CD4-positive, CD25-positive, alpha-beta regulatory T cell (primary cell): Measurements from ENCODE around the gene ITGAX. TPM values are rescaled to one million over a fixed set of nuclear protein-coding genes. Genes with fewer than 3 reads are reported as not detected.
"Not testable (repeated sequence)": the region's sequence is repeated elsewhere in the genome, so short reads cannot be mapped to it uniquely, and the experiment has no call there.

Experiments
- ATAC-seq, 2 donors: fragments of 150-1000 bp; cut with Tn5 transposase; one replicate each; pipeline ENCODE4 v1.10.0; 2021; ENCODE audit warnings: low read depth in 2 of 2, moderate number of reproducible peaks in 2 of 2, moderate library complexity in 1 of 2
- DNase-seq, 3 donors: peaks; one replicate each; pipeline versions ENCODE4 v3.0.0 to v3.0.0-alpha.2; 2012 to 2022; ENCODE audit warnings: mixed read lengths in 1 of 3
- H3K27ac ChIP-seq: one replicate; pipeline ENCODE4 v1.7.0; 2013; ENCODE audit warnings: mild to moderate bottlenecking, low read length; ENCODE audit not compliant: insufficient read depth, poor library complexity, severe bottlenecking
- H3K27me3 ChIP-seq: one replicate; pipeline ENCODE4 v1.7.0; 2013; ENCODE audit warnings: low read length; ENCODE audit not compliant: control insufficient read depth, insufficient read depth
- H3K36me3 ChIP-seq: one replicate; pipeline ENCODE4 v1.7.0; 2013; ENCODE audit warnings: mild to moderate bottlenecking, low read length, moderate library complexity; ENCODE audit not compliant: control insufficient read depth, insufficient read depth
- H3K4me1 ChIP-seq: 2 replicates; pipeline ENCODE4 v1.7.0; 2013; ENCODE audit warnings: mild to moderate bottlenecking, low read length; ENCODE audit not compliant: insufficient read depth, control insufficient read depth, poor library complexity, severe bottlenecking
- H3K4me3 ChIP-seq: one replicate; pipeline ENCODE4 v1.7.0; 2013; ENCODE audit warnings: low read depth, mild to moderate bottlenecking, low read length, moderate library complexity
- H3K9me3 ChIP-seq, 2 experiments: 1 replicate in 1 of 2; 2 replicates in 1 of 2; pipeline ENCODE4 v1.7.0; 2013; ENCODE audit warnings: low read length in 2 of 2, mild to moderate bottlenecking in 1 of 2, moderate library complexity in 1 of 2; ENCODE audit not compliant: control insufficient read depth in 2 of 2
- H3K27ac Mint-ChIP-seq, 3 donors: one replicate each; pipeline ENCODE4 v1.8.0; 2020 to 2022; ENCODE audit warnings: mild to moderate bottlenecking in 3 of 3, mixed read lengths in 3 of 3, moderate library complexity in 2 of 3
- H3K27me3 Mint-ChIP-seq: one replicate; pipeline ENCODE4 v1.8.0; 2022; ENCODE audit warnings: mild to moderate bottlenecking, mixed read lengths
- H3K36me3 Mint-ChIP-seq: one replicate; pipeline ENCODE4 v1.8.0; 2020; ENCODE audit warnings: mixed read lengths
- H3K4me1 Mint-ChIP-seq, 4 donors: one replicate each; pipeline ENCODE4 v1.8.0; 2020 to 2022; ENCODE audit warnings: mixed read lengths in 4 of 4, mild to moderate bottlenecking in 1 of 4
- H3K4me3 Mint-ChIP-seq, 4 donors: one replicate each; pipeline ENCODE4 v1.8.0; 2020 to 2022; ENCODE audit warnings: mild to moderate bottlenecking in 4 of 4, mixed read lengths in 4 of 4, moderate library complexity in 3 of 4
- H3K9me3 Mint-ChIP-seq, 7 donors: one replicate each; pipeline ENCODE4 v1.8.0; 2020 to 2022; ENCODE audit warnings: mixed read lengths in 7 of 7, mild to moderate bottlenecking in 3 of 7, moderate library complexity in 2 of 7
- polyA plus RNA-seq, 4 donors: library from polyadenylated mRNA; unstranded; fragments of 300-500 nt; fragmentation: Illumina TruSeq; gene quantifications; one replicate each; pipeline ENCODE4 v1.2.3, GENCODE V29; 2021
- total RNA-seq: library from RNA; stranded (reverse); gene quantifications from one replicate; pipeline ENCODE4 v1.2.3, GENCODE V29; 2022

ITGAX gene
- total and polyA plus RNA-seq, 5 donors from 2014 or later, result 0.47 to 1.9 TPM; not detected in 3

- peak in 2 of 3 donors; percentile 29 to 84 for DNase-seq
- no peaks in the 10 kb centered on the region for H3K9me3 ChIP-seq
- Mint-ChIP-seq H3K27me3 (peaks cover 44% of the 10 kb centered on the region), H3K4me3 (peak overlapping the region in 1 of 4 donors; percentile 51), H3K27ac (no peak overlapping the region), H3K4me1 (peaks cover 0 to 27% (median 9%) of the 10 kb centered on the region in 4 donors), H3K36me3 (peaks cover 3% of the 10 kb centered on the region), H3K9me3 (peaks cover 0 to 2% (median 0%) of the 10 kb centered on the region in 7 donors)
- H3K36me3 ChIP-seq, result no peaks in the 10 kb centered on the region
- no peak overlapping the region for H3K27ac ChIP-seq
- H3K4me1 ChIP-seq, result no peaks in the 10 kb centered on the region
- ATAC-seq, result peak; percentile 63 to 77
- no peaks in the 10 kb centered on the region for H3K27me3 ChIP-seq
- no peak overlapping the region for H3K4me3 ChIP-seq
These were observed 21.0 kb upstream of the ITGAX start for GRCh38 chr16:31333686-31334649.

- H3K27ac ChIP-seq, result no peak overlapping the region
- H3K27me3 ChIP-seq, result no peaks in the 10 kb centered on the region
- DNase-seq (no peak), ATAC-seq (no peak)
- H3K4me3 Mint-ChIP-seq, result no peak overlapping the region
- peaks cover 0 to 3% (median 0%) of the 10 kb centered on the region in 7 donors for H3K9me3 Mint-ChIP-seq
- H3K4me1 ChIP-seq, result no peaks in the 10 kb centered on the region
- peaks cover 3% of the 10 kb centered on the region for H3K36me3 Mint-ChIP-seq
- no peaks in the 10 kb centered on the region for H3K36me3 ChIP-seq
- H3K4me1 Mint-ChIP-seq, result peaks cover 0 to 31% (median 9%) of the 10 kb centered on the region in 4 donors
- H3K27me3 Mint-ChIP-seq, result peaks cover 39% of the 10 kb centered on the region
- H3K9me3 ChIP-seq, result no peaks in the 10 kb centered on the region
- no peak overlapping the region for H3K4me3 ChIP-seq
- no peak overlapping the region for H3K27ac Mint-ChIP-seq
These were observed 20.0 kb upstream of the ITGAX start for GRCh38 chr16:31334934-31335333.

- Mint-ChIP-seq H3K9me3 (peaks cover 0 to 3% (median 0%) of the 10 kb centered on the region in 7 donors), H3K4me3 (no peak overlapping the region), H3K27me3 (peaks cover 34% of the 10 kb centered on the region), H3K27ac (peak overlapping the region in 1 of 3 donors; percentile 95), H3K4me1 (peaks cover 0 to 31% (median 9%) of the 10 kb centered on the region in 4 donors), H3K36me3 (peaks cover 3% of the 10 kb centered on the region)
- ATAC-seq (no peak), DNase-seq (no peak)
- Histone ChIP-seq H3K4me1 (no peaks in the 10 kb centered on the region), H3K27ac (no peak overlapping the region), H3K4me3 (no peak overlapping the region), H3K36me3 (no peaks in the 10 kb centered on the region), H3K27me3 (no peaks in the 10 kb centered on the region), H3K9me3 (no peaks in the 10 kb centered on the region)
These were observed 19.5 kb upstream of the ITGAX start for GRCh38 chr16:31335431-31335830.

GRCh38 chr16:31338166-31338685, 16.8 kb upstream of the ITGAX start:
- Mint-ChIP-seq H3K27ac (peak overlapping the region in 1 of 3 donors; percentile 16), H3K4me3 (peak overlapping the region in 1 of 4 donors; percentile 16), H3K27me3 (peaks cover 21% of the 10 kb centered on the region), H3K4me1 (peaks cover 0 to 20% (median 6%) of the 10 kb centered on the region in 4 donors)
- H3K9me3 ChIP-seq, H3K4me3 ChIP-seq, H3K36me3 Mint-ChIP-seq, H3K9me3 Mint-ChIP-seq, H3K36me3 ChIP-seq, DNase-seq, ATAC-seq, H3K4me1 ChIP-seq, H3K27me3 ChIP-seq, H3K27ac ChIP-seq: not testable (repeated sequence)

- H3K36me3 ChIP-seq, result no peaks in the 10 kb centered on the region
- Mint-ChIP-seq H3K9me3 (peaks cover 0 to 4% (median 0%) of the 10 kb centered on the region in 7 donors), H3K4me3 (peak overlapping the region in 1 of 4 donors; percentile 33), H3K36me3 (no peaks in the 10 kb centered on the region), H3K27me3 (peaks cover 4% of the 10 kb centered on the region), H3K27ac (no peak overlapping the region), H3K4me1 (no peaks in the 10 kb centered on the region)
- DNase-seq, result no peak
- H3K4me1 ChIP-seq, result no peaks in the 10 kb centered on the region
- no peak overlapping the region for H3K4me3 ChIP-seq
- no peaks in the 10 kb centered on the region for H3K9me3 ChIP-seq
- no peaks in the 10 kb centered on the region for H3K27me3 ChIP-seq
- H3K27ac ChIP-seq, result no peak overlapping the region
- no peak for ATAC-seq
These were observed 10.3 kb upstream of the ITGAX start for GRCh38 chr16:31344712-31345111.

GRCh38 chr16:31347445-31347844, 7.5 kb upstream of the ITGAX start:
- Histone ChIP-seq H3K27me3 (no peaks in the 10 kb centered on the region), H3K36me3 (no peaks in the 10 kb centered on the region), H3K9me3 (no peaks in the 10 kb centered on the region), H3K27ac (no peak overlapping the region), H3K4me3 (no peak overlapping the region), H3K4me1 (no peaks in the 10 kb centered on the region)
- Mint-ChIP-seq H3K27ac (no peak overlapping the region), H3K27me3 (peaks cover 8% of the 10 kb centered on the region), H3K4me1 (peaks cover 0 to 3% (median 0%) of the 10 kb centered on the region in 4 donors), H3K4me3 (no peak overlapping the region), H3K36me3 (no peaks in the 10 kb centered on the region), H3K9me3 (peaks cover 0 to 4% (median 0%) of the 10 kb centered on the region in 7 donors)
- DNase-seq (no peak), ATAC-seq (no peak)

- peaks cover 0 to 5% (median 2%) of the 10 kb centered on the region in 4 donors for H3K4me1 Mint-ChIP-seq
- Histone ChIP-seq H3K4me1 (no peaks in the 10 kb centered on the region), H3K4me3 (no peak overlapping the region), H3K27ac (no peak overlapping the region), H3K27me3 (no peaks in the 10 kb centered on the region), H3K9me3 (no peaks in the 10 kb centered on the region), H3K36me3 (no peaks in the 10 kb centered on the region)
- no peak for ATAC-seq
- H3K27ac Mint-ChIP-seq, result no peak overlapping the region
- H3K9me3 Mint-ChIP-seq, result peaks cover 0 to 4% (median 0%) of the 10 kb centered on the region in 7 donors
- H3K4me3 Mint-ChIP-seq, result no peak overlapping the region
- no peaks in the 10 kb centered on the region for H3K36me3 Mint-ChIP-seq
- H3K27me3 Mint-ChIP-seq, result peaks cover 4% of the 10 kb centered on the region
- no peak for DNase-seq
These were observed 6.4 kb upstream of the ITGAX start for GRCh38 chr16:31348579-31348978.
